ENCODE results near the gene ZSWIM7. TPM values are rescaled to one million over a fixed set of nuclear protein-coding genes. Genes with fewer than 3 reads are reported as not detected.

The ZSWIM7 gene
- total RNA-seq, 1 donor from 2014 or later = 16.9 TPM

- no peak for TF ChIP-seq CTCF (conservative IDR thresholded peaks at IDR 0.05; ENCODE audit: low read depth, low read length)
- no peak for DNase-seq (ENCODE audit: low read depth)
- no peak overlapping the region for H3K4me3 ChIP-seq (ENCODE audit: low read depth, low read length)
Observed at GRCh38 chr17:16019347-16019746, 19.8 kb upstream of the ZSWIM7 start.

- TF ChIP-seq CTCF (conservative IDR thresholded peaks at IDR 0.05; ENCODE audit: low read depth, low read length) = peak; percentile 78
- peak; percentile 16 for DNase-seq (ENCODE audit: low read depth)
- no peak overlapping the region for H3K4me3 ChIP-seq (ENCODE audit: low read depth, low read length)
Observed at GRCh38 chr17:16013943-16014407, 14.5 kb upstream of the ZSWIM7 start.

- DNase-seq (ENCODE audit: low read depth) = no peak
- no peak for TF ChIP-seq CTCF (conservative IDR thresholded peaks at IDR 0.05; ENCODE audit: low read depth, low read length)
Observed at GRCh38 chr17:16007439-16007838, 7.9 kb upstream of the ZSWIM7 start.

GRCh38 chr17:16005636-16006035 is 6.1 kb upstream of the ZSWIM7 start:
- no peak for DNase-seq (ENCODE audit: low read depth)
- H3K4me3 ChIP-seq (ENCODE audit: low read depth, low read length) = no peak overlapping the region
- TF ChIP-seq CTCF (conservative IDR thresholded peaks at IDR 0.05; ENCODE audit: low read depth, low read length) = no peak

More at GRCh38 chr17:16007439-16007838, 7.9 kb upstream of the ZSWIM7 start:
- H3K4me3 ChIP-seq (ENCODE audit: low read depth, low read length) = no peak overlapping the region

- no peak for TF ChIP-seq CTCF (conservative IDR thresholded peaks at IDR 0.05; ENCODE audit: low read depth, low read length)
- no peak for DNase-seq (ENCODE audit: low read depth)
- H3K4me3 ChIP-seq (ENCODE audit: low read depth, low read length) = no peak overlapping the region
Observed at GRCh38 chr17:16003841-16004240, 4.3 kb upstream of the ZSWIM7 start.

GRCh38 chr17:16002708-16003260 is 3.3 kb upstream of the ZSWIM7 start:
- no peak overlapping the region for H3K4me3 ChIP-seq (ENCODE audit: low read depth, low read length)
- no peak for TF ChIP-seq CTCF (conservative IDR thresholded peaks at IDR 0.05; ENCODE audit: low read depth, low read length)

GRCh38 chr17:16001226-16001897 is 1.9 kb upstream of the ZSWIM7 start:
- TF ChIP-seq CTCF (conservative IDR thresholded peaks at IDR 0.05; ENCODE audit: low read depth, low read length) = no peak
- peak overlapping the region; percentile 72 for H3K4me3 ChIP-seq (ENCODE audit: low read depth, low read length)
- DNase-seq (ENCODE audit: low read depth) = no peak

More at GRCh38 chr17:16002708-16003260, 3.3 kb upstream of the ZSWIM7 start:
- DNase-seq (ENCODE audit: low read depth) = no peak
